ENCODE results near the gene KRTAP12-3. TPM values are rescaled to one million over a fixed set of nuclear protein-coding genes. Genes with fewer than 3 reads are reported as not detected.
"Not testable (repeated sequence)": the region's sequence is repeated elsewhere in the genome, so short reads cannot be mapped to it uniquely, and the experiment has no call there.

The KRTAP12-3 gene
- total RNA-seq, 1 donor = not detected

- no peak within 1 kb of the TSS for H3K4me3 ChIP-seq (ENCODE audit: low read depth, low read length)
- no peak for TF ChIP-seq CTCF (IDR thresholded peaks at IDR 0.05; ENCODE audit: insufficient read depth, low read depth, low read length)
- no peak for DNase-seq (ENCODE audit: low read depth)
These were observed 20.5 kb upstream of the KRTAP12-3 start, which contains the start of gene KRTAP10-10 for GRCh38 chr21:44637018-44637850. KRTAP10-10 (plus strand) TSS chr21:44637356; CDS start chr21:44637418, 62 bp downstream.

DNA sequence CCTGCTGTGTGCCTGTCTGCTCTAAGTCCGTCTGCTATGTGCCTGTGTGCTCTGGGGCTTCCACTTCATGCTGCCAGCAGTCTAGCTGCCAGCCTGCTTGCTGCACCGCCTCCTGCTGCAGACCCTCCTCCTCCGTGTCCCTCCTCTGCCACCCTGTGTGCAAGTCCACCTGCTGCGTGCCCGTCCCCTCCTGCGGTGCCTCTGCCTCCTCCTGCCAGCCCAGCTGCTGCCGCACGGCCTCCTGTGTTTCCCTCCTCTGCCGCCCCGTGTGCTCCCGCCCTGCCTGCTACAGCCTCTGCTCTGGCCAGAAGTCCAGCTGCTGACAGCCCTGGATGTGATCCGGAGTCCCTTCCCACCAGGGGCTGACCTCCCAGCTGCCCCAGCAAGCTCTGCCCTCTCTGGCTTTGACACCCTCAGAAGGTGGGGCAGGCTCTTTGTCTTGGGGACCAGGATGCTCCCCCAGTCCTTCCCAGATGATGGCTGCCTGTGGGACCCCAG lies 19.8 kb upstream of the KRTAP12-3 start:
- not testable (repeated sequence) for DNase-seq (ENCODE audit: low read depth); H3K4me3 ChIP-seq (ENCODE audit: low read depth, low read length)

GRCh38 chr21:44638506-44639330 lies 19.0 kb upstream of the KRTAP12-3 start:
- not testable (repeated sequence) for H3K4me3 ChIP-seq (ENCODE audit: low read depth, low read length); DNase-seq (ENCODE audit: low read depth)

GRCh38 chr21:44639331-44639655 lies 18.4 kb upstream of the KRTAP12-3 start:
- H3K4me3 ChIP-seq (ENCODE audit: low read depth, low read length) = no peak overlapping the region
- TF ChIP-seq CTCF (IDR thresholded peaks at IDR 0.05; ENCODE audit: insufficient read depth, low read depth, low read length) = no peak
- DNase-seq (ENCODE audit: low read depth) = no peak

GRCh38 chr21:44640761-44641160 lies 17.0 kb upstream of the KRTAP12-3 start:
- no peak overlapping the region for H3K4me3 ChIP-seq (ENCODE audit: low read depth, low read length)
- TF ChIP-seq CTCF (IDR thresholded peaks at IDR 0.05; ENCODE audit: insufficient read depth, low read depth, low read length) = no peak
- no peak for DNase-seq (ENCODE audit: low read depth)

GRCh38 chr21:44643741-44644310 lies 13.9 kb upstream of the KRTAP12-3 start:
- no peak for DNase-seq (ENCODE audit: low read depth)
- H3K4me3 ChIP-seq (ENCODE audit: low read depth, low read length) = no peak overlapping the region
- no peak for TF ChIP-seq CTCF (IDR thresholded peaks at IDR 0.05; ENCODE audit: insufficient read depth, low read depth, low read length)

GRCh38 chr21:44644878-44645277 lies 12.9 kb upstream of the KRTAP12-3 start:
- no peak for DNase-seq (ENCODE audit: low read depth)
- no peak for TF ChIP-seq CTCF (IDR thresholded peaks at IDR 0.05; ENCODE audit: insufficient read depth, low read depth, low read length)

DNA sequence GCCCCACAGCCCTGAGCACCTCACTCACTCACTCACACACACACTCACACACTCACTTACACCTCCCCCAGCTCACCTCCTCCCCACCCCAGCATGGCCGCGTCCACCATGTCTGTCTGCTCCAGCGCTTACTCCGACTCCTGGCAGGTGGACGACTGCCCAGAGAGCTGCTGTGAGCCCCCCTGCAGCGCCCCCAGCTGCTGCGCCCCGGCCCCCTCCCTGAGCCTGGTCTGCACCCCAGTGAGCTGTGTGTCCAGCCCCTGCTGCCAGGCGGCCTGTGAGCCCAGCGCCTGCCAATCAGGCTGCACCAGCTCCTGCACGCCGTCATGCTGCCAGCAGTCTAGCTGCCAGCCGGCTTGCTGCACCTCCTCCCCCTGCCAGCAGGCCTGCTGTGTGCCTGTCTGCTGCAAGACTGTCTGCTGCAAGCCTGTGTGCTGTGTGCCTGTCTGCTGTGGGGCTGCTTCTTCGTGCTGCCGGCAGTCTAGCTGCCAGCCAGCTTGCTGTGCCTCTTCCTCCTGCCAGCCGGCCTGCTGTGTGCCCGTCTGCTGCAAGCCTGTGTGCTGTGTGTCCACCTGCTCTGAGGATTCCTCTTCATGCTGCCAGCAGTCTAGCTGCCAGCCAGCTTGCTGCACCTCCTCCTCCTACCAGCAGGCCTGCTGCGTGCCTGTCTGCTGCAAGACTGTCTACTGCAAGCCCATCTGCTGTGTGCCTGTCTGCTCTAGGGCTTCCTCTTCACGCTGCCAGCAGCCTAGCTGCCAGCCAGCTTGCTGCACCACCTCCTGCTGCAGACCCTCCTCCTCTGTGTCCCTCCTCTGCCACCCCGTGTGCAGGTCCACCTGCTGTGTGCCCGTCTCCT lies 11.1 kb upstream of the KRTAP12-3 start, which contains the start of gene KRTAP10-11:
Gene KRTAP10-11, plus strand, starts transcription at position 49 of the 856 bp plus-strand sequence. Its CDS starts 45 bp downstream, at position 94.
- not testable (repeated sequence) for H3K4me3 ChIP-seq (ENCODE audit: low read depth, low read length)

More at GRCh38 chr21:44644878-44645277, 12.9 kb upstream of the KRTAP12-3 start:
- no peak overlapping the region for H3K4me3 ChIP-seq (ENCODE audit: low read depth, low read length)

More for the DNA sequence above, 11.1 kb upstream of the KRTAP12-3 start, which contains the start of gene KRTAP10-11:
- not testable (repeated sequence) for DNase-seq (ENCODE audit: low read depth)

Data from fibroblast of villous mesenchyme (primary cell).